ENCODE data around the gene MANF.
A peak's percentile ranks its signal among the peaks of the same experiment; 100 is the strongest.
"Not testable (repeated sequence)": the region's sequence is repeated elsewhere in the genome, so short reads cannot be mapped to it uniquely, and the experiment has no call there.

MANF gene

GRCh38 chr3:51384055-51384725 is 901 bp upstream of the MANF start:
- peak overlapping the region; percentile 94 for H3K4me3 ChIP-seq (ENCODE audit: low read depth, low read length)
- TF ChIP-seq CTCF (IDR thresholded peaks at IDR 0.05; ENCODE audit: borderline replicate concordance, insufficient read depth, low read depth, low read length) = no peak

DNA sequence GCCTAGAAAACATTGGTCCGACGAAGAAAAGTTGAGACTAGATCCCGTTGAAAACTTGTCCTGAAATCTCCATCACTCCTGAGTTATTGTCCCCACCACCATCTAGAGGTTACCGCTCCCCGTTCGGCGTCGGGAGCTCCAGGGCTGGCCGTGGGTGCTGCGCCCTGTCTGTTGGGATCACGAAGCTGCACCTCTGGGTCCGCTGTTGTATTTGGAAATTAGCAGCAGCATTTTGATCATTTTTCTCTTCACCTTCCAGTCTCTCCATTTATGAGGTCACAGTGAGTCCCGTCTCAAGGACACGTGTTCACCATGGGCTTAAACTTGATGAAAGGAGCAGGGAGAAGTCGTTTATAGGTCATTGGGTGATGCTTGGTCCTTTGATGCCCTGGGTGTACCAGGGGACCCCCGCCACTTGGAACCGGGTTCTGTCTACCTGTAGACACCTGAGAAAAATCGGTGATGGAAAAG is 565 bp downstream of the MANF start:
- H3K4me3 ChIP-seq (ENCODE audit: low read depth, low read length) = peak overlapping the region; percentile 66
- no peak for TF ChIP-seq CTCF (IDR thresholded peaks at IDR 0.05; ENCODE audit: borderline replicate concordance, insufficient read depth, low read depth, low read length)

DNA sequence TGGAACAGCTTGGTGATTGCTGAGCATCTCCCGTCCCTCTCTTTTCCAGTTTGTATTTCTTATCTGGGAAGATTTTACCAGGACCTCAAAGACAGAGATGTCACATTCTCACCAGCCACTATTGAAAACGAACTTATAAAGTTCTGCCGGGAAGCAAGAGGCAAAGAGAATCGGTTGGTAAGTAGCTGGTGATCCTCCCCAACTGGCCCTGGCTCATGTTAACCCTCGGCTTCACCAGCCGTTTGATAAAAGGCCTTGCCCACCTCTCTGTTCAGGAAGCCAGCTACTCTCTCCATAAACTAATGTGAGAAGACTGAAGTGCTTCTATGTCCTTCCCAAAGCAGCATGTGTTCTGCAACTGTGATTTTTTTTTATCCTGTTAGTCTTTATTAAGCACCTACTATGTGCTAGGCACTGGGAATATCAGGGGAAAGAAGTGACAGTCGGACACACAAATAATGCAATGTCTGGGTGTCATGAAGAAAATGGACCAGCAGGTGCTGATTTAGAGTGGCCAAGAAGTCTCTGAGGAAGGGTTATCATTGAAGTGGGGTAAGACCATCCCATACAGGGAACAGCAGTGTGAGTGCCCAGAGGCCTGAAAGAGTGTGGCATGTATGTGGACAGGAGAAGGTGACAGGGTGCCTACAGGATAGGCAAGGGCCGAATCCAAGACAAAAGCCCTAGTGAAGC is 1.2 kb downstream of the MANF start:
- TF ChIP-seq CTCF (IDR thresholded peaks at IDR 0.05; ENCODE audit: borderline replicate concordance, insufficient read depth, low read depth, low read length) = no peak; the same call in 1 of the 2 replicates

DNA sequence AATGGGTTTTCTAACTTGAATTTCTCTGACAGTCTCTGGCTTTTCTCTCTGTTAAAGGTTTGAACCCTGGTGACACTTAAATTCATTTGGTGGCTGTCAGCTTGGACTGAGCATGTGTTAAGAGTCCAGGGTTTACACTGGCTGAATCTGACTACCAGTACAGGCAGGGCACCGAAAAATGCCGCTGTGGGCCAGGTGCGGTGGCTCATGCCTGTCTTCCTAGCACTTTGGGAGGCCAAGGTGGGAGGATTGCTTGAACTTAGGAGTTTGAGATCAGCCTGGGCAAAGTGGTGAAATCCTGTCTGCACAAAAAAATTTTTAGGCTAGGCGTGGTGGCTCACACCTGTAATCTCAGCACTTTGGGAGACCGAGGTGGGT is 1.8 kb downstream of the MANF start:
- H3K4me3 ChIP-seq (ENCODE audit: low read depth, low read length) = peak overlapping the region; percentile 66
- no peak for TF ChIP-seq CTCF (IDR thresholded peaks at IDR 0.05; ENCODE audit: borderline replicate concordance, insufficient read depth, low read depth, low read length)

More for the DNA sequence above, 1.2 kb downstream of the MANF start:
- H3K4me3 ChIP-seq (ENCODE audit: low read depth, low read length) = peak overlapping the region; percentile 66

- not testable (repeated sequence) for H3K4me3 ChIP-seq (ENCODE audit: low read depth, low read length)
Measured at GRCh38 chr3:51387281-51387680, 2.2 kb downstream of the MANF start.

DNA sequence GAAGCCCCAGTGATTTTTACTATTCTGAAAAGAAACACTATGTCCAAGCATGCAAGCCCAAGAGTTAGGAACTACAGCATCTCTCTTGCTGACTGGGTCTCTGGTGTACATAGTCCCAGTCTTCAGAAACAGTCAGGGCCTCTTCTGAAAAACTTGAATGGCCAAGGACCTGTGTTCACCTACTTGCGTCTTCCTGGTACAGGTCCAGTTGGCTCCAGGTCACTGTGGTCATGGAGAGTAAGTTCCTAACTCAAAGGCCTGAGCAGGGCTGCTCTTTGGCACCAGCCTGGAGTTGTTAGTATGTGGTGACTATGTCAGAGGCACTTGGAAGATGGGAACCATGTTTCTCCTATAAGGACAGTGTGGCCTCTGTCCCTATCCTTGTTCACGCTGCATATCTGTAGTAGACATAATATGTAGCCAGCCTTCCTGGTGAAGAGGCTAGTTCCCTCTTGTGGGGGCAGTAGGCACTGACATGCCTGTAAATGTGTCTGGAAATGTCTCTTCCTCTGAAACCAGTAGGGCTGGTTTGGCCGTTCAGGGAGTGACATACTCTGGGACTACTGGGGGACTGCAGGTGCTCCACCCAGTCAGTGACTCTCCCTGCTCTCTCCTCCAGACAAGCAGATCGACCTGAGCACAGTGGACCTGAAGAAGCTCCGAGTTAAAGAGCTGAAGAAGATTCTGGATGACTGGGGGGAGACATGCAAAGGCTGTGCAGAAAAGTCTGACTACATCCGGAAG is 3.4 kb downstream of the MANF start:
- no peak overlapping the region for H3K4me3 ChIP-seq (ENCODE audit: low read depth, low read length)
- TF ChIP-seq CTCF (IDR thresholded peaks at IDR 0.05; ENCODE audit: borderline replicate concordance, insufficient read depth, low read depth, low read length) = no peak

DNA sequence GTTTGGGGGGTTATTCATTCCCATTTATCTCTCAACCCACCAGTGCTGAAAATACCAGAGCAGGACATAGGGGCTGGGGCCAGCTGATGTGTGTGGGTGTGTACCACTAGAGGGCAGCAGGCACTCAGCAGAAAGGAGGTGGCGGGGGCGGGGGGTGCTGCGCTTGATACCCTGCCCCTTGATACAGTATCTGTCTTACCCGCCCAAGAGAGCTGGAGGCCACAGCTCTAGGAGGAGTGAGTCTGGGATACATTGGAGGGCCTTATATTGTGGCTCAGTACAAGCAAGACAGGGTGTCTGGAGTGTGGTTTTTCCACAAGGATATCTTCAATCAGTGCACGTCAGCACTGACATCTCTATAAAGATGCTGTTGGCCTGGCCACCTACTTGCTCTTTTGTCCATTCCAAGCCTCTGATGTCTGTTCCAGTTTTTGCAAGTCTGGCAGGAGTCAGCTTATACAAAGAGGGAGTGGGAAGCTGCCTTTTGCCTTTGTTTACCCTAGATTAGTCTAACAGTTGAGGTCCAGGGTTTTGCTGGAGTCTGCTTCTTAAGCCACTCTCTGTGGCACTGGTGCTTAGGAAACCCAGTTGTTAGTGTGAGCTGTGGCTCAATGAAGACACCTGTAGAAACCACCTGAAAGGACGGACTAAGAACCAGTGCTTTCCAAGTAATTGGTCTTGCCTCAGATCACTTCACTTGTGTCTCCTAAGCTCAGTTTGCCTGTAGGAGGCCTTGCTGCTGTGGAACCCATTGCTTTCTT is 4.5 kb downstream of the MANF start:
- H3K4me3 ChIP-seq (ENCODE audit: low read depth, low read length) = no peak overlapping the region
- peak; percentile 87 for TF ChIP-seq CTCF (IDR thresholded peaks at IDR 0.05; ENCODE audit: borderline replicate concordance, insufficient read depth, low read depth, low read length)

Data from GM12875 (cell line).